Adrenal gland (tissue), 5 donors: ENCODE data around the gene ZSWIM1.

Experiments used
- POLR2A ChIP-seq, 2 donors: fragments of 450-650 bp; IDR thresholded peaks; one replicate each; pipeline ENCODE4 v1.6.1; 2017; ENCODE audit warnings: antibody characterized with exemption in 2 of 2, mild to moderate bottlenecking in 2 of 2, moderate library complexity in 1 of 2
- TF ChIP-seq, protein P1 (sequence below), 6 experiments: fragments of 450-650 bp in 4 of 6; fragments of 200-600 bp in 2 of 6; sonication (generic) in 1 of 6; IDR thresholded peaks; 1 replicate in 5 of 6; 2 replicates in 1 of 6; pipeline versions ENCODE4 v1.5.1 to v1.8.0; 2016 to 2021; ENCODE audit warnings: antibody characterized with exemption in 6 of 6, mild to moderate bottlenecking in 2 of 6, moderate library complexity in 1 of 6
- donor health status: DM: no; HTN: no; CAD: no.

DNA sequence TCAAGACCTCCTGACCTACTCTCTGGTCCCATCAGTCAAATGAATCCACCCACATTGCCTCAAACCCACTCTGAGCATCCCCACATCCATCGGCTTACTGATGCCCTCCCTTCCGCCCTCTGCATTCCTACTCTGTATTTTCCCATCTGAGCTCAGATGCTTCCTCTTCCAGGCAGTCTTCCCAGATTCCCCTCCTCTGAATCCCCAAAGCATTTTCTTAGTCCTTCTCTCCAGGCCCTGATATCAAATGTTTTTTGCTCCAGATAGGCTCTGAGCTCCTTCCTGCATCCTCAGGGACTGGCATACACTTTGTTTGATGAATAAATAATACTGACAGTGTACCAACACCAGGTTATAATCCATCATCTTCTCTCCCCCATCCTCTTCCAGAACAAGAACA is 27.1 kb downstream of the ZSWIM1 start:
- TF ChIP-seq, protein P1, sequence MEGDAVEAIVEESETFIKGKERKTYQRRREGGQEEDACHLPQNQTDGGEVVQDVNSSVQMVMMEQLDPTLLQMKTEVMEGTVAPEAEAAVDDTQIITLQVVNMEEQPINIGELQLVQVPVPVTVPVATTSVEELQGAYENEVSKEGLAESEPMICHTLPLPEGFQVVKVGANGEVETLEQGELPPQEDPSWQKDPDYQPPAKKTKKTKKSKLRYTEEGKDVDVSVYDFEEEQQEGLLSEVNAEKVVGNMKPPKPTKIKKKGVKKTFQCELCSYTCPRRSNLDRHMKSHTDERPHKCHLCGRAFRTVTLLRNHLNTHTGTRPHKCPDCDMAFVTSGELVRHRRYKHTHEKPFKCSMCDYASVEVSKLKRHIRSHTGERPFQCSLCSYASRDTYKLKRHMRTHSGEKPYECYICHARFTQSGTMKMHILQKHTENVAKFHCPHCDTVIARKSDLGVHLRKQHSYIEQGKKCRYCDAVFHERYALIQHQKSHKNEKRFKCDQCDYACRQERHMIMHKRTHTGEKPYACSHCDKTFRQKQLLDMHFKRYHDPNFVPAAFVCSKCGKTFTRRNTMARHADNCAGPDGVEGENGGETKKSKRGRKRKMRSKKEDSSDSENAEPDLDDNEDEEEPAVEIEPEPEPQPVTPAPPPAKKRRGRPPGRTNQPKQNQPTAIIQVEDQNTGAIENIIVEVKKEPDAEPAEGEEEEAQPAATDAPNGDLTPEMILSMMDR (IDR thresholded peaks at IDR 0.05) = no peak
- TF ChIP-seq POLR2A (IDR thresholded peaks at IDR 0.05) = no peak
